SKM-1 (cell line): ENCODE measurements around the gene CCDC40.

Source experiments
- DNase-seq: peaks from one replicate; lab custom pipeline; 2025; ENCODE audit not compliant: unreplicated experiment; lab: John Stamatoyannopoulos, UW

Gene CCDC40

DNA sequence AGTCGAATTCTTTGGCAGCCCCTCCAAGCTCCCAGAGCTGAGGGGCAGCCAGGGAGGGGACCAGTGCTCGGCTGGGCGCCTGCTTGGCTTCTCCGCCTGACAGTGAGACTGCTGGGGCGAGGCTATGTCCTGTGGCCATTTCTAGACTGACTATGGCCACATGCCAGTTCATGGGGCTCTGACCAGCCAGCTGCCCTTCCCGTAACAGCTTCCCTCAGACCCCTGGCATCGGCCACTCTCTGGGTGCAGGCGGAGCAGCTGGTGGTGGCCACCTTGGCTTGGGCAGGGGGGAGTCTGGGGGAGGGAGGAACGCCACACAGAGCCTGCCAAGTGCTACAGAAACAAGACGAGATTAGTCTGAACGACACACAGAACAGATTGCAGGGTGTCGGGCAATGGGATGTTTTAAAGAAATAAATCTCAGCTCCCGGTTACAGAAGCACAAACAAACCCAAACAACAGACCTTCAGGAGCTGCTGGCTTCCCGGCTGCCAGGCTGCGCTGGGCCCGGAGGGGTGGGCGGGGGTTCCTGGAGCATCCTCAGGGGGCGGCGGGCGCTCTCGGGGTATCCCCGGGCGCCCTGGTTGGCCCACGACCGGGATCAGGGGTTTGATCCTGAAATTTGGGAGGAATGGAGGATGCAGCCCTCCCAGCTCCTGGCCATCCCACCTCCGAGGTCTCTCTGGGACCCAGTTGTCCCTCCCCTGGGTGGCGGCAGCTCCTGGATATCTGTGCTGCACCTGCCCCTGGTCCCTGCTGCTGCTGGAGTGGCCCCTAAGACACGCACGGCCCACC lies 35.3 kb upstream of the CCDC40 start:
- DNase-seq: no peak

- DNase-seq: no peak
These were observed 34.3 kb upstream of the CCDC40 start for GRCh38 chr17:80002070-80002641.

GRCh38 chr17:80002690-80003490 lies 33.6 kb upstream of the CCDC40 start:
- no peak for DNase-seq

DNA sequence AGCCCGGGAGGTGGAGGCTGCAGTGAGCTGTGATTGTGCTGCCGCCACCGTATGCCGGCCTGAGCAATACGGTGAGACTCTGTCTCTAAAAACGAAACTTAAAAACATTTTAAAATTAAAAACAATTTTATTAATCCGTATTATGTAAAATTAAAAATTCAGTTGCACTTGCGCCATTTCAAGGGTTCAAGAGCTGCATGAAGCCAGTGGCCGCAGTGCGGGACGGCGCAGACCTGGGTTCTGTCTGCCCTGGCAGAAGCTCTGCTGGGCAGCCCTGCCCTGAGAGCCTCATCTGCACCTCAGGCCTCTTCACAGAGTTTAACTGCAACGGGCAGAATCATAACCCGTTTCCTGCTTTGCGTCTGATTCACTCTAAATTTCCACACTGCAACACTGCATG lies 32.5 kb upstream of the CCDC40 start:
- DNase-seq: no peak

DNA sequence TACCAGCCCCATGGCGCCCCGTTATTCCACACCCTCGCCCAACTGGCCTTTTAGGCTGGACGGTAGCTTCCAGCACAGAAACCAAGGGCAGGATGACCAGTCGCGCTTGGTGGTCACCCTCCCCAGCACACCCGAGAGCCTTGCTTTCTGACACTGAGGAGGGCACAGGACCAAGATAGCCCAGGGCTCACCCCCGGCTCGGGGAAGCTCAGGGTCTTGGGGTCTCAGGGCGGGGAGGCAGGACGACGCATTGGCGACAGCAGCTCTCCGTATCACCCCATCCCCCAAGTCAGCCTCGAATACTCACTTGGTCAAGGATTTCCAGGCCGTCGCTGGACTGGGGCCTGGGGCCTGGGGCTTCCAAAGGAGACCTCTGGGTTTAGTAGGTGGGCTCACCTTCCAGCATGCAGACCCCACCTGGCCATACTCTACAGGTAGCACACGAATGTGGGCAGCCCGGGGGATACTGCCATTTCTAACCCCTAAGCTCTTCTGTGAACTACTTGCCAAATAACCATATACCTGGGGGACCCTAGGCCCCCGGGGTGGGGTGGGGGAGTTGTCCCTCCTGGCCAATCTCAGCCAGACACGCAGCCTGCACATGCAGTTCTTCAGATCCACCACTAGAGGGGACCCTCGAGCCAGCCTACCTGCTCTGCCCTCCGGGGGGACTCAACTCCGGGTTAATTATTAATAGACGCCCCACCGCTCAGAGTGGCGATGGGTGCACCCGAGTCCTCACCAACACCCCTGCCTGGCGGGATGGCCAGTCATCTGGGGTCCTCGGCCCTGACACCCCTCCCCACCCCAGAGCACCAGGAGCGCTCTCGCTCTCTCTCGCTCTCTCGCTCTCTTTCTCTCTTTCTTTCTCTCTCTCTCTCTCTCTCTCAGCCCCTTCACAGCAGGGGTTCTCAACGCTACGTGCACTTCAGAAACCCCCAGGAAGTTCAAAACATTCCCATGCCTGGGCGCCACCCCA lies 30.8 kb upstream of the CCDC40 start:
- peak; percentile 49 for DNase-seq

- DNase-seq: no peak
These were observed 30.1 kb upstream of the CCDC40 start for GRCh38 chr17:80006339-80006720.

DNA sequence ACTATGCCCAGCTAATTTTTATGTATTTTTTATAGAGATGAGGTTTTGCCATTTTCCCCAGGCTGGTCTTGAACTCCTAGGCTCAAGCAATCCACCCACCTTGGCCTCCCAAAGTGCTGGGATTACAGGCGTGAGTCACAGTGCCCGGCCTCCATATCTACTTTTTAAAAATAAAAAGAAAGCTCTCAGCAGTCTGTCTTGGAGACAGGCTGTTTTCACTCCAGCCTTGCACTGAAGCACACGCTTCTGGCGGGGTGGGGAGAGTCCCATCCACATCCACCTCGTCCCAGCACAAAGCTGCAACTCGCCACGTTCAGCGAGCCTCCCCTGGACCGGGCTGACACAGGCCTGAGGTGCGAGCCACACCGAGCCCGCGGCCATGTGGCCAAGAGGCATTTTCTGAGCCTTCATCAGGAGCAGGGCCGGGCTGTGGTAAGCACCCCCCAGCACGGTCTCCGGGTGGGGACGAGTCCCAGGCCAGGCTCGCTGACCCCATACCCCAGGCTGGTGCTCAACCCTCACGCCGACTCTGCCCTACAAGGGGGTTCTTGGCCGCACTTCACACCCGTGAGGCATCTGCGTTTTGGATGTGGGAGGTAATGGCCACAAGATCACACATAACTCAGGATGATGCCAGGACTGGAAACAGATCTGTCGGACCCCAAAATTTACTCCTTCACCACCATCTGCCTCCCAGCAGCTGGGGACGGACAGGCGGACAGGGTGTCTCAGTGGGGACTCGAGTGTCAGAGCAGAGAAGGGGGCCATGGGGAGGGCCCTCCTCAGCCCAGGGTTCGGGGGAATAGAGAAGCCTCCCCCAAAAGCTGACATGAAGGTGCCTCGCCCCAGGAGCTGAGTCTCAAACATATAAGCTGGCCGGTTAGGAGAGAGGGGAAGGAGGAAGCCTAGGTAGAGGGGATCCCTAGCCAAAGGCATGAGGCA lies 29.4 kb upstream of the CCDC40 start:
- no peak for DNase-seq

- no peak for DNase-seq
These were observed 28.5 kb upstream of the CCDC40 start for GRCh38 chr17:80007939-80008338.

DNA sequence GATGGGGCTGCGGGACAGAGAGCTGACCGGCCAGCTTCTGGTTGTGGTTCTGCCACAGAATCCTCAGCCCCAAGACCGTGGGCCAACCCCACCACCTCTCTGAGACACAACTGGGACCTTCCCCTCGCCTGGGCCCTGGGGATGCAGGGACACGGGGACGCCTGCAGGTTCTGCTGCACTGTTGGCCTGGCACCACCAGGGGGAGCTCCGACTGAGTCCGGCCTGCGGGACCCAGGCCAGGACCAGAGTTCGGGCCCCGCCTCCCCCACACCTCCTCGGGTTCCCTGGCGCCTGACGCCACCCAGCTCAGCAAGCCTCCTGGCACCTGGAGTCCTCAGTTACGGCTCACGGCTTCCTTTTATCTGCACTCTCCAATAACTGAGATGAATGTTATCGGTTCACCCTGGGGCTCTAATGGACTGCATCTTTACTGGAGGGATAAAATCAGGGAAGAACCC lies 28.0 kb upstream of the CCDC40 start:
- peak; percentile 50 for DNase-seq

- no peak for DNase-seq
These were observed 27.6 kb upstream of the CCDC40 start for GRCh38 chr17:80008848-80009247.

DNA sequence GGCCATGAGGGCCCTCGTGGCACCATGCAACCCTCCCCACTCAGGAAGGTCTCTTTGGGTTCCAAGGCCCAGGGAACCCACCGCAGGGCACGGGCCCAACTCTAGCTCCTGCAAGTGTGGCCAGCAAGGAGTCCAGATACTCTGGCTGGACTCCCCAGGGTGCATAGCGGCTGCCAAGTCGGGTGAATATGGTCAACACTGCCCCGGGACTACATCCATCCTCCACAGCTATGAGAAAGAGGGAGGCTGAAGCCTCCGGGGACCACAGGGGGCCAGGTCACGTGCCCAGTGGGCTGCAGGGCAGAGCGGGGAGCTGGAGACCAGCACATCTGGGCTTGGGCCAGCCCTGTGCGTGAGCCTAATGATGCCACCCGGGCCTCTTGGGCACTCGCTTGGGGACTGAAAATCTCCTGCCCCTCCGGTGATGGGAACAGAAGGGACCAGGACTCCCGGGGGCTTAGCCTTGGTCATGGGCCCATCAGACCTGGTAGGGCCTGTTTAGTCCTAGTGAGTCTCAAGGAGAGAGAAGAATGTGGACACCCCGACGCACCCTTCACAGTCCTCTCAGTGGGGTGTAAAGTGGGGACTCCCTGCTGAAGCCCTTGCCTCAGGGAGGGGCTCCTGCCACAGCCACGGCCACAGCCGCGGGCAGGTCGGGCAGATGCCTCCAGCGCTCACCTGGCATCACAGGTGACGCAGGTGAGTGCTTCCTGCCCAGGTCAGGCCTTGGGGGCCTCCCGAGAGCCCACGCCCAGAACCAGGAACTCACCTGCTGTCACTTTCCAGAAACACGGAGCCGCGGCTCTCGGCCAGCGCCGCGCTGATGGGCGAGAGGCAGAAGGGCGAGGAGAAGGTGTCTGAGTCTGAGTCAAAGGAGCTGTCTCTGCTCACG lies 26.8 kb upstream of the CCDC40 start:
- no peak for DNase-seq

DNA sequence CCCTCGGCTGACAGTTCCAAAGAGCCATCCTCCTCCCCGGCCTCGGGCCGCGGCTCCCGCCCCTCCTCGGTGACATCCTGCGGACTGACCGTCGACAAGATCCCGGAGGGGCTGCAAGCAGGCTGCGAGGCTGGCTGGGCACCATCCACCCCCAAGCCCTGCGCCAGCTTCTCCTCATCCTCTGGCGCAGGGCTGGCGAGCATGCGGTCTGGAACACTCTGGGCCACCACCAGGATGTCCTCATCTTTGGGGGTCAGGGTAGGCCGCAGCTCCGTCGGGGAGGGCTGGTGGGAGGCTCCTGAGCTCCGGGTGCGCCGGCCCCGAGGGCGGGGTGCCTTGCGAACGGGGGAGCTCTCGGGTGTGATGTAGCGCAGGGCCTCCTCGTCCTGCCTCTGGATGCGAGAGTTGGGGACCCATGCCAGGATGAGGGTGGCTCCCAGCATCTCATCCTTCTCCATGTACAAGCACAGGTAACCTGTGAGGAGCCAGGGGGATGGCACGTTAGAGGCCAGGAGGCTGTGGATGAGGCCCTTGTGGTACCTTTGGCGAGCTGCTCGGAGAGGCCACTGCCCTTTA lies 26.1 kb upstream of the CCDC40 start:
- DNase-seq: no peak

- DNase-seq: no peak
These were observed 24.4 kb upstream of the CCDC40 start for GRCh38 chr17:80011989-80012555.

- DNase-seq: no peak
These were observed 23.4 kb upstream of the CCDC40 start for GRCh38 chr17:80012765-80013741.

DNA sequence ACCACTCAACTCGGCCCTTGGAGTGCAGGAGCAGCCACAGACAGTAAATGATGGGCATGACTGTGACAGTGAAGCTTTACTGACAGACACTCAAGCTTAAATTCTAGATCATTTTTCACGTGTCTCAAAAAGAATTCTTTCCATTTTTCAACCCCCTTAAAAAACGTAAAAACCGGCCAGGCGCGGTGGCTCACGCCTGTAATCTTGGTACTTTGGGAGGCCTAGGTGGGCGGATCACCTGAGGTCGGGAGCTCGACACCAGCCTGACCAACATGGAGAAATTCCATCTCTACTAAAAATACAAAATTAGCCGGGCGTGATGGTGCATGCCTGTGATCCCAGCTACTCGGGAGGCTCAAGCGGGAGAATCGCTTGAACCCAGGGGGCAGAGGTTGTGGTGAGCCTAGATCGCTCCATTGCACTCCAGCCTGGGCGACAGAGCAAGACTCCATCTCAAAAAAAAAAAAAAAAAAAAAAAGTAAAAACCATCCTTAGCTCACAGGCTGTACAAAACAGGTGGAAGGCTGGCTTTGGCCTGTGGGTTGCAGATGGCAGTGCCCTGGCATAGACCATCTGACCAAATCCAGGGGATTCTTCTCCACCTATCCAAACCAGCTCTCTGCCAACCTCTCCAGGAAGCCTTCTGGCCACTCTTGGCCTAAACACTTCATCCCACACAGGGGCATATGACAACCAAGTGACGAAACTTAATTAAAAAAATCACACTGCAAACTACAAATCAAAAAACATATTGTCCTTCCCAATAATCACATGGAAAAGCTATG lies 19.0 kb upstream of the CCDC40 start:
- no peak for DNase-seq
